GM23338 (cell line): ENCODE measurements around the gene SULT1C2. TPM values are rescaled to one million over a fixed set of nuclear protein-coding genes. Genes with fewer than 3 reads are reported as not detected.

ENCODE experiments used
- ATAC-seq: fragments of 200-7000 bp; cut with Tn5 transposase; 3 replicates; pipeline ENCODE4 v1.9.1; 2020
- DNase-seq: peaks from one replicate; pipeline ENCODE4 v3.0.0-alpha.2; 2015; ENCODE audit warnings: low spot score
- H2AFZ ChIP-seq: fragments of 200-600 bp; sonication (generic); 2 replicates; pipeline ENCODE4 v1.8.0; 2016; ENCODE audit warnings: antibody characterized with exemption, mild to moderate bottlenecking, moderate library complexity
- H3F3A ChIP-seq: fragments of 200-600 bp; sonication (generic); replicated peaks from 2 replicates; pipeline ENCODE4 v1.8.0; 2017; ENCODE audit warnings: antibody characterized with exemption, mixed run types, low read depth
- H3K27ac ChIP-seq: fragments of 200-600 bp; sonication (generic); 2 replicates; pipeline ENCODE4 v1.6.1; 2016; ENCODE audit warnings: low read depth
- H3K27me3 ChIP-seq: fragments of 200-600 bp; sonication (generic); 2 replicates; pipeline ENCODE4 v1.8.0; 2016; ENCODE audit warnings: mild to moderate bottlenecking, mixed run types, moderate library complexity; ENCODE audit not compliant: insufficient read depth
- H3K36me3 ChIP-seq: fragments of 200-600 bp; sonication (generic); 2 replicates; pipeline ENCODE4 v1.8.0; 2016; ENCODE audit warnings: mild to moderate bottlenecking; ENCODE audit not compliant: insufficient read depth
- H3K4me1 ChIP-seq: fragments of 200-600 bp; sonication (generic); 2 replicates; pipeline ENCODE4 v1.8.0; 2016; ENCODE audit warnings: mild to moderate bottlenecking, moderate library complexity; ENCODE audit not compliant: insufficient read depth
- H3K4me2 ChIP-seq: fragments of 200-600 bp; sonication (generic); 2 replicates; pipeline ENCODE4 v1.7.1; 2017; ENCODE audit warnings: mixed run types
- H3K4me3 ChIP-seq: fragments of 200-600 bp; sonication (generic); 2 replicates; pipeline ENCODE4 v1.6.1; 2016; ENCODE audit warnings: mixed run types
- H3K79me2 ChIP-seq: fragments of 200-600 bp; sonication (generic); replicated peaks from 2 replicates; pipeline ENCODE4 v1.8.0; 2017; ENCODE audit warnings: mild to moderate bottlenecking; ENCODE audit not compliant: insufficient read depth
- H3K9me2 ChIP-seq: fragments of 200-600 bp; sonication (generic); 2 replicates; pipeline ENCODE4 v1.8.0; 2017; ENCODE audit not compliant: insufficient read depth
- H4K20me1 ChIP-seq: fragments of 200-600 bp; sonication (generic); replicated peaks from 2 replicates; pipeline ENCODE4 v1.8.0; 2017; ENCODE audit warnings: mild to moderate bottlenecking; ENCODE audit not compliant: insufficient read depth
- H3K27ac Mint-ChIP-seq: 2 replicates; pipeline ENCODE4 v1.8.0; 2020; ENCODE audit warnings: inconsistent platforms, mild to moderate bottlenecking, moderate library complexity, mixed read lengths
- H3K27me3 Mint-ChIP-seq: 3 replicates; pipeline ENCODE4 v1.8.0; 2022; ENCODE audit warnings: low read depth, mild to moderate bottlenecking, moderate library complexity, mixed read lengths, inconsistent platforms; ENCODE audit not compliant: insufficient read depth, poor library complexity
- H3K36me3 Mint-ChIP-seq: 3 replicates; pipeline ENCODE4 v1.8.0; 2021; ENCODE audit warnings: low read depth, mild to moderate bottlenecking, inconsistent platforms, moderate library complexity, mixed read lengths
- H3K4me1 Mint-ChIP-seq: 3 replicates; pipeline ENCODE4 v1.8.0; 2020; ENCODE audit warnings: mild to moderate bottlenecking, inconsistent platforms, mixed read lengths
- H3K4me3 Mint-ChIP-seq: 3 replicates; pipeline ENCODE4 v1.8.0; 2021; ENCODE audit warnings: moderate library complexity, mild to moderate bottlenecking, inconsistent platforms, mixed read lengths
- H3K9me3 Mint-ChIP-seq: 3 replicates; pipeline ENCODE4 v1.8.0; 2020; ENCODE audit warnings: moderate library complexity, mild to moderate bottlenecking, inconsistent platforms, mixed read lengths
- CREB1 ChIP-seq: fragments of 250-450 bp; sonication (Bioruptor Pico); IDR thresholded peaks from 2 replicates; pipeline ENCODE4 v1.5.0; 2020; ENCODE audit warnings: low read depth, mild to moderate bottlenecking, moderate library complexity
- CTCF ChIP-seq, 2 experiments: fragments of 200-600 bp in 1 of 2; sonication (generic) in 1 of 2; conservative IDR thresholded peaks; 2 replicates each; pipeline versions ENCODE4 v1.5.1 to v1.6.1; 2016 to 2017; ENCODE audit warnings: antibody characterized with exemption in 2 of 2, low read depth in 2 of 2, mild to moderate bottlenecking in 2 of 2, moderate library complexity in 1 of 2
- ETS1 ChIP-seq: IDR thresholded peaks from 2 replicates; pipeline ENCODE4 v1.6.1; 2016; ENCODE audit warnings: antibody characterized with exemption
- EZH2 ChIP-seq: fragments of 200-600 bp; sonication (generic); IDR thresholded peaks from one replicate; pipeline ENCODE4 v1.8.0; 2017; ENCODE audit warnings: antibody characterized with exemption, mild to moderate bottlenecking, low read depth; ENCODE audit not compliant: unreplicated experiment
- EZH2phosphoT487 ChIP-seq: fragments of 200-600 bp; sonication (generic); IDR thresholded peaks from one replicate; pipeline ENCODE4 v1.8.1; 2018; ENCODE audit warnings: antibody characterized with exemption; ENCODE audit not compliant: unreplicated experiment
- JUNB ChIP-seq: IDR thresholded peaks from one replicate; pipeline ENCODE4 v1.6.1; 2016; ENCODE audit warnings: antibody characterized with exemption; ENCODE audit not compliant: unreplicated experiment
- NANOG ChIP-seq: IDR thresholded peaks from 2 replicates; pipeline ENCODE4 v1.6.1; 2016; ENCODE audit warnings: antibody characterized with exemption, borderline replicate concordance
- POLR2AphosphoS5 ChIP-seq: IDR thresholded peaks from 2 replicates; pipeline ENCODE4 v1.6.1; 2016; ENCODE audit warnings: antibody characterized with exemption, low read depth
- REST ChIP-seq: IDR thresholded peaks from one replicate; pipeline ENCODE4 v1.6.1; 2018; ENCODE audit warnings: antibody characterized with exemption; ENCODE audit not compliant: unreplicated experiment
- STAT1 ChIP-seq: IDR thresholded peaks from one replicate; pipeline ENCODE4 v1.6.1; 2016; ENCODE audit warnings: antibody characterized with exemption; ENCODE audit not compliant: unreplicated experiment
- ZNF114 ChIP-seq: fragments of 250-450 bp; sonication (Bioruptor Pico); IDR thresholded peaks from 2 replicates; pipeline ENCODE4 v1.5.0; 2020; ENCODE audit warnings: mild to moderate bottlenecking, moderate library complexity
- ZNF331 ChIP-seq: fragments of 250-450 bp; sonication (Bioruptor Pico); IDR thresholded peaks from 2 replicates; pipeline ENCODE4 v1.5.0; 2020; ENCODE audit warnings: low read depth, mild to moderate bottlenecking, moderate library complexity
- ZNF462 ChIP-seq: fragments of 250-450 bp; sonication (Bioruptor Pico); IDR thresholded peaks from 2 replicates; pipeline ENCODE4 v1.5.0; 2020; ENCODE audit warnings: mild to moderate bottlenecking, moderate library complexity
- polyA plus RNA-seq: library from polyadenylated mRNA; unstranded; fragments of >200 nt; fragmentation: Nextera tagmentation; extraction: Ambion mirVana; gene quantifications from 2 replicates; pipeline ENCODE4 v1.2.1, GENCODE V29; 2016
- total RNA-seq: library from RNA; depleted of rRNA; stranded (reverse); fragments of >200 nt; shearing (Covaris generic); gene quantifications from 2 replicates; pipeline ENCODE4 v1.2.3, GENCODE V29; 2014

The SULT1C2 gene
- total and polyA plus RNA-seq, 2 experiments from 2014 or later: 0.69 to 1.9 TPM

DNA sequence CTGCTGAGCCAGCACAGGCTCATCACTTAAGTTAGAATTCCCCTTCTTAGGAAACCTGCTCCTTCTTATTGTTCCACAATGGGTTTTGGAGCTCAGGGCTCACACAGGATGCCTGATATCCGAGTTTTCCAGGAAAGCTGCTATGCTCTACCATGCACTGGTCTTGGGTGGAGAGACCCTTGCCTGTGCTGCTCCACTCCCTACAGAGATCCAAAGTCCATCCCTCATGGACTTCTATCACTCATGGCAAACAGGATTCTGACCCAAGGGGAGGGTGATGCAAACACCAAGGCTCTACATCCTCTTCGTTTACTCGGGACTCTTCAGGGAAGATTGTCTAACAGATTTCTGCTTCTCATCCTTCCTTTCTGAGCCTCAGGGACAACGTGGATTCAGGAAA, 5.2 kb downstream of the SULT1C2 start:
- peaks cover 5% of the 10 kb centered on the region; the same call in 2 of the 3 replicates for H3K4me1 Mint-ChIP-seq
- no peak overlapping the region for H2AFZ ChIP-seq
- no peaks in the 10 kb centered on the region for H4K20me1 ChIP-seq
- H3F3A ChIP-seq: no peaks in the 10 kb centered on the region
- H3K9me2 ChIP-seq: 0 out of 2 replicates have a peak, but pooled peaks cover 4% of the 10 kb centered on the region
- H3K36me3 Mint-ChIP-seq: no peaks in the 10 kb centered on the region; the same call in 2 of the 3 replicates
- H3K79me2 ChIP-seq: no peaks in the 10 kb centered on the region
- TF ChIP-seq EZH2: no peak
- no peak for TF ChIP-seq ZNF114 (CRISPR knock-in tag)
- TF ChIP-seq JUNB: no peak
- TF ChIP-seq CREB1: no peak
- TF ChIP-seq POLR2AphosphoS5: no peak
- TF ChIP-seq ZNF331 (CRISPR knock-in tag): no peak
- no peak for TF ChIP-seq REST
- no peak for TF ChIP-seq NANOG
- no peak for TF ChIP-seq CTCF (conservative IDR thresholded peaks at IDR 0.05; ENCODE audit: low read depth in 2 of 2)
- TF ChIP-seq ETS1: no peak
- TF ChIP-seq EZH2phosphoT487: no peak
- no peak for TF ChIP-seq ZNF462 (CRISPR knock-in tag)
- TF ChIP-seq STAT1: no peak
- H3K4me2 ChIP-seq: no peak overlapping the region
- no peak overlapping the region for H3K4me3 ChIP-seq
- no peak overlapping the region for H3K27ac Mint-ChIP-seq
- H3K9me3 Mint-ChIP-seq: peaks cover 6% of the 10 kb centered on the region
- no peaks in the 10 kb centered on the region for H3K27me3 ChIP-seq
- H3K27ac ChIP-seq: no peak overlapping the region
- H3K4me3 Mint-ChIP-seq: no peak overlapping the region
- H3K36me3 ChIP-seq: no peaks in the 10 kb centered on the region
- no peak for ATAC-seq
- DNase-seq: no peak
- peaks cover 2% of the 10 kb centered on the region for H3K27me3 Mint-ChIP-seq
- H3K4me1 ChIP-seq: 0 out of 2 replicates have a peak, but pooled peaks cover 4% of the 10 kb centered on the region
